H9 (cell line): ENCODE results near the gene MIAT. TPM values are rescaled to one million over a fixed set of nuclear protein-coding genes. Genes with fewer than 3 reads are reported as not detected.

Source experiments
- DNase-seq: peaks from one replicate; pipeline ENCODE4 v3.0.0-alpha.2; 2017
- H2AFZ ChIP-seq: one replicate; pipeline ENCODE4 v1.6.1; 2013; ENCODE audit warnings: mild to moderate bottlenecking, low read length, control low read depth, moderate library complexity
- H2AK5ac ChIP-seq: 2 replicates; pipeline ENCODE4 v1.6.1; 2013; ENCODE audit warnings: low read length, control low read depth, mixed read lengths; ENCODE audit not compliant: insufficient read length
- H2BK120ac ChIP-seq: one replicate; pipeline ENCODE4 v1.6.1; 2013; ENCODE audit warnings: low read depth, mild to moderate bottlenecking, low read length, control low read depth, inconsistent platforms; ENCODE audit not compliant: poor library complexity, severe bottlenecking
- H2BK12ac ChIP-seq: 2 replicates; pipeline ENCODE4 v1.6.1; 2013; ENCODE audit warnings: low read length, control low read depth, mixed read lengths, low read depth; ENCODE audit not compliant: insufficient read length
- H2BK15ac ChIP-seq: 2 replicates; pipeline ENCODE4 v1.6.1; 2013; ENCODE audit warnings: low read depth, low read length, control low read depth
- H2BK20ac ChIP-seq: one replicate; pipeline ENCODE4 v1.6.1; 2013; ENCODE audit warnings: low read depth, mild to moderate bottlenecking, low read length, control low read depth, inconsistent platforms; ENCODE audit not compliant: poor library complexity, severe bottlenecking
- H2BK5ac ChIP-seq: 2 replicates; pipeline ENCODE4 v1.6.1; 2013; ENCODE audit warnings: low read length, control low read depth, mixed read lengths; ENCODE audit not compliant: insufficient read length
- H3K14ac ChIP-seq: 2 replicates; pipeline ENCODE4 v1.6.1; 2013; ENCODE audit warnings: low read length, control low read depth; ENCODE audit not compliant: insufficient read depth
- H3K18ac ChIP-seq: 2 replicates; pipeline ENCODE4 v1.6.1; 2013; ENCODE audit warnings: low read depth, mild to moderate bottlenecking, mixed read lengths, low read length, control low read depth; ENCODE audit not compliant: insufficient read length
- H3K23ac ChIP-seq: 2 replicates; pipeline ENCODE4 v1.6.1; 2013; ENCODE audit warnings: low read length, control low read depth, mixed read lengths, low read depth; ENCODE audit not compliant: insufficient read length
- H3K23me2 ChIP-seq: 2 replicates; pipeline ENCODE4 v1.6.1; 2013; ENCODE audit warnings: low read depth, mild to moderate bottlenecking, mixed read lengths, low read length, control low read depth; ENCODE audit not compliant: insufficient read length, poor library complexity, severe bottlenecking
- H3K27ac ChIP-seq: 2 replicates; pipeline ENCODE4 v1.5.1; 2013; ENCODE audit warnings: low read length, control low read depth, mixed read lengths, low read depth; ENCODE audit not compliant: insufficient read length
- H3K27me3 ChIP-seq: 2 replicates; pipeline ENCODE4 v1.6.1; 2013; ENCODE audit warnings: low read length, control low read depth, inconsistent platforms; ENCODE audit not compliant: insufficient read depth
- H3K4ac ChIP-seq: 2 replicates; pipeline ENCODE4 v1.6.1; 2013; ENCODE audit warnings: low read depth, mild to moderate bottlenecking, control low read depth, inconsistent platforms, low read length, moderate library complexity
- H3K4me1 ChIP-seq: 2 replicates; pipeline ENCODE4 v1.6.1; 2013; ENCODE audit warnings: low read length, control low read depth, inconsistent platforms; ENCODE audit not compliant: insufficient read depth
- H3K4me2 ChIP-seq: 2 replicates; pipeline ENCODE4 v1.6.1; 2013; ENCODE audit warnings: low read length, control low read depth, mixed read lengths; ENCODE audit not compliant: insufficient read length, insufficient read depth
- H3K56ac ChIP-seq: 2 replicates; pipeline ENCODE4 v1.6.1; 2013; ENCODE audit warnings: low read depth, mild to moderate bottlenecking, mixed read lengths, low read length, control low read depth; ENCODE audit not compliant: insufficient read length
- H3K79me1 ChIP-seq: 2 replicates; pipeline ENCODE4 v1.6.1; 2013; ENCODE audit warnings: low read depth, mild to moderate bottlenecking, moderate library complexity, low read length, control low read depth, inconsistent platforms; ENCODE audit not compliant: insufficient read depth, poor library complexity, severe bottlenecking
- H3K79me2 ChIP-seq: 2 replicates; pipeline ENCODE4 v1.6.1; 2013; ENCODE audit warnings: low read length, control low read depth, inconsistent platforms; ENCODE audit not compliant: insufficient read depth
- H3K9ac ChIP-seq: 2 replicates; pipeline ENCODE4 v1.6.1; 2013; ENCODE audit warnings: low read length, control low read depth, mixed read lengths; ENCODE audit not compliant: insufficient read length; ENCODE audit errors: extremely low read depth
- H3K9me3 ChIP-seq: one replicate; pipeline ENCODE4 v1.6.1; 2013; ENCODE audit warnings: low read depth, low read length, inconsistent platforms; ENCODE audit not compliant: control insufficient read depth
- H3T11ph ChIP-seq: one replicate; pipeline ENCODE4 v1.6.1; 2013; ENCODE audit warnings: mild to moderate bottlenecking, low read length, control low read depth, inconsistent platforms
- H4K20me1 ChIP-seq: one replicate; pipeline ENCODE4 v1.6.1; 2013; ENCODE audit not compliant: control insufficient read depth, insufficient read length, insufficient read depth
- H4K5ac ChIP-seq: 2 replicates; pipeline ENCODE4 v1.6.1; 2013; ENCODE audit warnings: low read depth, mild to moderate bottlenecking, mixed read lengths, low read length, control low read depth; ENCODE audit not compliant: insufficient read length
- H4K8ac ChIP-seq: replicated peaks from 2 replicates; pipeline ENCODE4 v1.6.1; 2013; ENCODE audit warnings: low read length, control low read depth, mixed read lengths, low read depth; ENCODE audit not compliant: insufficient read length
- H4K91ac ChIP-seq: 2 replicates; pipeline ENCODE4 v1.6.1; 2013; ENCODE audit warnings: low read depth, mild to moderate bottlenecking, moderate library complexity, mixed read lengths, low read length, control low read depth; ENCODE audit not compliant: insufficient read length
- H3K27ac Mint-ChIP-seq, 3 experiments: 2 replicates in 2 of 3; 3 replicates in 1 of 3; pipeline ENCODE4 v1.8.0; 2020 to 2021; ENCODE audit warnings: mixed read lengths in 3 of 3, mild to moderate bottlenecking in 1 of 3, moderate library complexity in 1 of 3
- H3K27me3 Mint-ChIP-seq: 2 replicates; pipeline ENCODE4 v1.8.0; 2021; ENCODE audit warnings: low read depth, mild to moderate bottlenecking, moderate library complexity, mixed read lengths
- H3K36me3 Mint-ChIP-seq, 3 experiments: 2 replicates in 2 of 3; 3 replicates in 1 of 3; pipeline ENCODE4 v1.8.0; 2020 to 2021; ENCODE audit warnings: low read depth in 3 of 3, mixed read lengths in 3 of 3; ENCODE audit not compliant: insufficient read depth in 1 of 3
- H3K4me1 Mint-ChIP-seq, 2 experiments: 2 replicates each; pipeline ENCODE4 v1.8.0; 2020; ENCODE audit warnings: mixed read lengths in 2 of 2
- H3K4me3 Mint-ChIP-seq, 2 experiments: 2 replicates in 1 of 2; 3 replicates in 1 of 2; pipeline ENCODE4 v1.8.0; 2020 to 2021; ENCODE audit warnings: mild to moderate bottlenecking in 2 of 2, mixed read lengths in 2 of 2, moderate library complexity in 1 of 2
- H3K9me3 Mint-ChIP-seq, 2 experiments: 2 replicates in 1 of 2; 3 replicates in 1 of 2; pipeline ENCODE4 v1.8.0; 2020; ENCODE audit warnings: mild to moderate bottlenecking in 2 of 2, mixed read lengths in 2 of 2, moderate library complexity in 1 of 2
- WGBS: extraction: QIAGEN DNeasy Blood & Tissue Kit; methylation state at CpG from one replicate; pipeline ENCODE4 v1.1.7; 2013; ENCODE audit warnings: missing lambda C conversion rate, low lambda C conversion rate, mixed read lengths; ENCODE audit not compliant: insufficient read length; ENCODE audit errors: extremely low coverage; 5-methylcytosine and 5-hydroxymethylcytosine counted together
- total RNA-seq: library from RNA; stranded (reverse); gene quantifications from 2 replicates; pipeline ENCODE4 v1.2.1, GENCODE V29; 2021
- TF ChIP-seq, protein P1 (sequence below): fragments of 200-600 bp; sonication (generic); conservative IDR thresholded peaks from 3 replicates; pipeline ENCODE4 v1.8.0; 2021; ENCODE audit warnings: antibody characterized with exemption, mild to moderate bottlenecking

Gene MIAT
- total RNA-seq, 1 experiment from 2014 or later, result 85.6 TPM

DNA sequence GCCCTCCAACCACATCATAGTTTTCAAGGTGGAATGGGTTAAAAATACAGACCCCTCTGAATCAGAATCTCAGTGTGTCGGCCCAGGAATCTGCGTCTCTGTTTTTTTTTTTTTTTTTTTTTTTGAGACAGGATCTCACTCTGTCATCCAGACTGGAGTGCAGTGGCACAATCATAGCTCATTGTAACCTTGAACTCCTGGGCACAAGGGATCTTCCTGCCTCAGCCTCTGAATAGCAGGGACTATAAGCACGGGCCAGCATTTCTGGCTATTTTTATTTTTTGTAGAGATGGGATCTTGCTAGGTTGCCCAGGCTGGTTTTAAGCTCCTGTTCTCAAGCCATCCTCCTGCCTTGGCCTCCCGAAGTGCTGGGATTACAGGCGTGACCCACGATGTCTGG is 28.2 kb downstream of the MIAT start:
- Histone ChIP-seq H3T11ph (no peak overlapping the region), H4K5ac (no peak overlapping the region), H3K27ac (no peak overlapping the region), H3K56ac (no peak overlapping the region), H3K18ac (no peak overlapping the region), H2BK15ac (no peak overlapping the region), H2BK5ac (no peak overlapping the region), H2BK12ac (no peak overlapping the region), H2AFZ (no peak overlapping the region), H3K4me1 (peaks cover 7% of the 10 kb centered on the region; the same call in 1 of the 2 replicates), H3K23me2 (no peaks in the 10 kb centered on the region), H3K23ac (no peak overlapping the region), H3K4me2 (no peak overlapping the region), H3K79me1 (no peaks in the 10 kb centered on the region), H3K9me3 (no peaks in the 10 kb centered on the region), H3K9ac (no peak overlapping the region), H2BK20ac (no peak overlapping the region), H3K27me3 (no peaks in the 10 kb centered on the region), H4K20me1 (no peaks in the 10 kb centered on the region), H3K4ac (no peak overlapping the region), H2BK120ac (no peak overlapping the region), H3K14ac (no peak overlapping the region), H4K91ac (no peak overlapping the region), H4K8ac (no peak overlapping the region), H3K79me2 (no peaks in the 10 kb centered on the region), H2AK5ac (no peak overlapping the region)
- no peak for DNase-seq
- no CpG with 5 or more reads among the region's 6 CpGs for WGBS
- H3K27ac Mint-ChIP-seq, result no peak overlapping the region
- TF ChIP-seq, protein P1, sequence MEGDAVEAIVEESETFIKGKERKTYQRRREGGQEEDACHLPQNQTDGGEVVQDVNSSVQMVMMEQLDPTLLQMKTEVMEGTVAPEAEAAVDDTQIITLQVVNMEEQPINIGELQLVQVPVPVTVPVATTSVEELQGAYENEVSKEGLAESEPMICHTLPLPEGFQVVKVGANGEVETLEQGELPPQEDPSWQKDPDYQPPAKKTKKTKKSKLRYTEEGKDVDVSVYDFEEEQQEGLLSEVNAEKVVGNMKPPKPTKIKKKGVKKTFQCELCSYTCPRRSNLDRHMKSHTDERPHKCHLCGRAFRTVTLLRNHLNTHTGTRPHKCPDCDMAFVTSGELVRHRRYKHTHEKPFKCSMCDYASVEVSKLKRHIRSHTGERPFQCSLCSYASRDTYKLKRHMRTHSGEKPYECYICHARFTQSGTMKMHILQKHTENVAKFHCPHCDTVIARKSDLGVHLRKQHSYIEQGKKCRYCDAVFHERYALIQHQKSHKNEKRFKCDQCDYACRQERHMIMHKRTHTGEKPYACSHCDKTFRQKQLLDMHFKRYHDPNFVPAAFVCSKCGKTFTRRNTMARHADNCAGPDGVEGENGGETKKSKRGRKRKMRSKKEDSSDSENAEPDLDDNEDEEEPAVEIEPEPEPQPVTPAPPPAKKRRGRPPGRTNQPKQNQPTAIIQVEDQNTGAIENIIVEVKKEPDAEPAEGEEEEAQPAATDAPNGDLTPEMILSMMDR, result no peak
- no peak overlapping the region for H3K4me3 Mint-ChIP-seq
- peaks cover 3% of the 10 kb centered on the region for H3K27me3 Mint-ChIP-seq
- peaks cover 0 to 13% (median 9%) of the 10 kb centered on the region in 3 experiments; a peak in 5 of 7 replicates for H3K36me3 Mint-ChIP-seq
- peaks cover 51 to 55% of the 10 kb centered on the region in 2 experiments for H3K4me1 Mint-ChIP-seq
- H3K9me3 Mint-ChIP-seq, result peaks cover 0 to under 1% of the 10 kb centered on the region in 2 experiments; a peak in 2 of 5 replicates
